GM21447 (cell line): ENCODE results near the gene ATP6V1E1.
"Not testable (repeated sequence)": the region's sequence is repeated elsewhere in the genome, so short reads cannot be mapped to it uniquely, and the experiment has no call there.

ENCODE experiments used
- ATAC-seq: cut with Tn5 transposase; IDR thresholded peaks from one replicate; pipeline ENCODE4 v1.9.1; 2021; ENCODE audit not compliant: unreplicated experiment

ATP6V1E1 gene

DNA sequence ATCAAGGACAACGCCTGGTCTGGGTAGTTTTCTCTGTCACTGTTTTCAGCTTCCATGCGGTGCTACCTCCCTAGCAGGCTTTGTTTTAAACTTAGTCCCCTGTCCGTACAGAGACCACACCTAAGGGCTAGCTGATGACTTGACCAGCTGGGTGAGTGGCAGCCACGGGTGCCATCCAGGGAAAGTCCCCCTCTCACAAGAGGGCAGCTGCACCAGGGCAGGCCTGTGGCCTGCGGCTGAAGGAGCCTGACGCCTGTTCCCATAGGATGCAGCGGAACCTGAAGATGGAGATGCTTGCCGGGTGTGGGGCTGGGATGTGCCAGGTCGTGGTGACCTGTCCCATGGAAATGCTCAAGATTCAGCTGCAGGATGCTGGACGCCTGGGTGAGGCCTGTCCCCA, 45.4 kb downstream of the ATP6V1E1 start:
- ATAC-seq = no peak

GRCh38 chr22:17581631-17582030, 46.9 kb downstream of the ATP6V1E1 start:
- ATAC-seq = no peak

DNA sequence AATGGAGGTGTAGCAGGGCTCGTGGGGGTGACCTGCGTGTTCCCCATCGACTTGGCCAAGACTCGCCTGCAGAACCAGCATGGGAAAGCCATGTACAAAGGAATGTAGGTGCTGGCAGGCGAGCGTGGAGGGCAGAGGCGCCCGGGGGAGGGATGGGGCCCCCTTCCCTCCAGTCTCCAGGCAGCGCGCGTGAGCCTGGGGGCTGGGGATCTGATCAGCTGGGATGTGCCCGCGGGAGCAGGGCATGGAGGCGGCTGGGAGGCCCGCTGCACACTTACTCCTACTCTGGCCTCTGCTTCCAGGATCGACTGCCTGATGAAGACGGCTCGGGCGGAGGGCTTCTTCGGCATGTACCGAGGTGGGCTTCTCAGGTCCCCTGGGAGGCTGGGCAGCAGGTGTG, 47.5 kb downstream of the ATP6V1E1 start:
- no peak for ATAC-seq

DNA sequence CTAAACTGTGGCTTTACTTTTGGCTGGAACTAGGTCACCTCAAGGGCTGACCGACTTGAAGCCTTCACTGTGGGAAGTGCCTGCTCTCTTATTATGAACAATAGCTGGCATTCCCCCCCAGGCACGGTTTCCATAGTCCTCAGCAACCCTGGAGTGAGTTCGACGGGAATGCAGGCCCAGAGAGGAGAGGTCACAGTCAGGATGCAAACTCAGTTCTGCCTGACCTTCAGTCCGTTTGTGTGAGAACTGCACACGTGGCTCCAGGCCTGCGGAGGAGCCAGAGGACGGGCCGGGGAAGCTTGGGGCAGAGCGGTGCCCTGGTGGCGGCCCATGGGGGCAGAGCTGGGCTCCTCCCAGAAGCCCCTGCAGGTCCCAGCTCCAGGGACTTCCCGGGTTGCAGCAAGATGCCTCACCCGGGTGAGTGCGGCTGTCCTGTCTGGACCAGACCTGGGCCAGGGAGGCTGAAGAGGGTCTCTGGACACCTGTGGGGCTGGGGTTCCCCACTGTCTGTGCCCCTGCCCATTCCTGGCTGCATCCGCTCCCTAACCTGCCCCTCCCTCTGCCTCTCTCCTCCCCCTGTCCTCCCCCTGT, 48.0 kb downstream of the ATP6V1E1 start:
- no peak for ATAC-seq

GRCh38 chr22:17579535-17579981, 49.0 kb downstream of the ATP6V1E1 start:
- no peak for ATAC-seq

GRCh38 chr22:17578136-17578754, 50.3 kb downstream of the ATP6V1E1 start:
- ATAC-seq = no peak

DNA sequence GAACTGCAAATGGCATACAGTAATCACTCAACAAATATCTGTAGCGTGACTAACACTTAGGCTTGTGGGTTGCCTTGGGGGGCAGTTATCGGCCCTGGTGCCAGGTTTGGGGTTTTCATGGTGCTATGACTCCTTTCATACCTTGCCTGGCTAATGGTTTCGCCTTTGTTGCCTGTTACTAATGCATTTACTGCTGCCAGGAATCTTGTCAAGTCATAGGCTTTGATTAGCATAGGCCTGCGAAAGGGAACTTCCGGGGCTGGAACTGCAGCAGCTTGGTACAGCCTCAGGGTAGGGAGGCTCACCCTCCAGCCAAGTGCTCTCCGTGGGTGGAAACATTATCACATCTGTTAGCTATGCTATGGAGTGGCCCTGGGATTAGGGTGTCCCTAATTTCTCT, 52.1 kb downstream of the ATP6V1E1 start:
- ATAC-seq = no peak

DNA sequence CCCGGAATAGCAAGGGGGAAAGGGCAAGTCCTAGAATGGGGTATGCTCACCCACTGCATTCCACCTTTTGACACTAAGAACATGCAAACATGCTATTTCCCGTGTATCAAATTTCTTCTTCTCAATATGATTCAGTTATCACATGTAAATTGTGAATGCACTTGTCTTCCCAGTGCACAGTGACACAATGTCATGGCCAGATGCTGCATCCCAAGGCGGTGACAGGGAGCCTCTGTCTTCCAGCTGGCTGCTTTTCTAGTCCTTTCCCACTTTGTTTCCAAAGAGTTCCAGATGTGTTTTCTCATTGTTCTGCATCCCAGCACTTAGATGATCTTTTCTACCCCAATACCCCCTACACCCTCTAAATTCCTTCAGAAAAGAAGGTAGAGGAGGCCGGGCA, 52.9 kb downstream of the ATP6V1E1 start:
- no peak for ATAC-seq

DNA sequence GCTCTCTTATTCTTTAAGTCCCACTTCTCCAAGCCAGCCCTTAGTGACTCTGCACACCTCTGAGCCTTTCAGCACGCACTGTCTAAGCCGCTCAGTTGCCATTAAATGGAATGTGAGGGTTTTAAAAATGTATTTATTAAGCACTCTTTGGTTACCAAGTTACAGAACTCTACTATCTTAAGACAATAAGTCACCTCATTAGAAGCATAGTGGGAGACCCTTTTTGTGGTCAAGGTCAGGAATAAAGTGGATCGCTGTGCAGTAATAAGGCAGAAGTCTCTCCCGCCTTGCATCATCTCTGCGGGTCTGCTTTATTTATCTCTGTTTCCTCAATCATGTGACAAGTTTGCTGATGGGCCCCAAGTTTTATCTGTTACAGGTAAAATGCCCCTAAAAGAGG, 53.4 kb downstream of the ATP6V1E1 start:
- ATAC-seq = no peak

- no peak for ATAC-seq
Measured at GRCh38 chr22:17570851-17571631, 57.5 kb downstream of the ATP6V1E1 start.

DNA sequence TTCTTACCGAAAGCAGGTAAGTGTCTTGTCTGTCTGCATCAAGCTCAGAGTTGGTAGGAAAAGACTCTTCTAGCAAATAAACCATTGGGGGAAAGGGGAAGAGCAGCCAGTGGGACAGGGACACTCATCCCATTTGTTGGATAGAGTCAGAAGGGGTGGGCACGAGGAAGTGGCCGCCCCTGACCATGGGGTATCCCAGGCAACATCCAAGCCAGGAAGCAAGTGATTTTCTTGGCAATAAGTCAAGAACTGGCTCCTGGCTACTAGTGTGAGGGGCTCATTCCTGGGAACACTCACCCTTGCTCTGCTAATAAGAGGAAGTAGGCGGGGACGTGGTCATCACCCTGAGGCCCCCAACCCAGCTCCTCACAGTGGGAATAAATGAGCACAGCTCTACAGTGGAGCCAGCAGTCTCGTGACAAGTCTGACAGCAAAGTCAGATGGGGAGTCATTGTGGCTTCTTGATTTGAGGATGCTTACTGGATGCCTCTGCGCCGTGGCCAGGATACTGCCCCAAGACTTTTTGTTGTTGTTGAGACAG, 58.5 kb downstream of the ATP6V1E1 start:
- no peak for ATAC-seq

DNA sequence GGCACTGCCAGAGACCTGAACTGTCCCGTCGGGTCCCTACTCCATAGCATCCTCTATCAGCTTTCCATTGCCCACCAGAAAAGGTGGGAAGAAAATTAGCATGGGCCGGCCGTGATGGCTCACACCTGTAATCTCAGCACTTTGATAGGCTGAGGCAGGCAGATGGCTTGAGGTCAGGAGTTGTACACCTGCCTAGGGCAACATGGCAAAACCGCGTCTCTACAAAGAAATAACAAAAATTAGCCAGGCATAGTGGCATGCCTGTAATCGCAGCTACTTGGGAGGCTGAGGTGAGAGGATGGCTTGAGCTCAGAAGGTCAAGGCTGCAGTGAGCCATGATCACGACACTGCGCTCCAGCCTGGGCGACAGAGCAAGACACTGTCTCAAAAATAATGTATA, 61.8 kb downstream of the ATP6V1E1 start:
- ATAC-seq = no peak

- ATAC-seq = not testable (repeated sequence)
Measured at GRCh38 chr22:17566016-17566687, 62.4 kb downstream of the ATP6V1E1 start.

- ATAC-seq = no peak
Measured at GRCh38 chr22:17563936-17564391, 64.6 kb downstream of the ATP6V1E1 start.

DNA sequence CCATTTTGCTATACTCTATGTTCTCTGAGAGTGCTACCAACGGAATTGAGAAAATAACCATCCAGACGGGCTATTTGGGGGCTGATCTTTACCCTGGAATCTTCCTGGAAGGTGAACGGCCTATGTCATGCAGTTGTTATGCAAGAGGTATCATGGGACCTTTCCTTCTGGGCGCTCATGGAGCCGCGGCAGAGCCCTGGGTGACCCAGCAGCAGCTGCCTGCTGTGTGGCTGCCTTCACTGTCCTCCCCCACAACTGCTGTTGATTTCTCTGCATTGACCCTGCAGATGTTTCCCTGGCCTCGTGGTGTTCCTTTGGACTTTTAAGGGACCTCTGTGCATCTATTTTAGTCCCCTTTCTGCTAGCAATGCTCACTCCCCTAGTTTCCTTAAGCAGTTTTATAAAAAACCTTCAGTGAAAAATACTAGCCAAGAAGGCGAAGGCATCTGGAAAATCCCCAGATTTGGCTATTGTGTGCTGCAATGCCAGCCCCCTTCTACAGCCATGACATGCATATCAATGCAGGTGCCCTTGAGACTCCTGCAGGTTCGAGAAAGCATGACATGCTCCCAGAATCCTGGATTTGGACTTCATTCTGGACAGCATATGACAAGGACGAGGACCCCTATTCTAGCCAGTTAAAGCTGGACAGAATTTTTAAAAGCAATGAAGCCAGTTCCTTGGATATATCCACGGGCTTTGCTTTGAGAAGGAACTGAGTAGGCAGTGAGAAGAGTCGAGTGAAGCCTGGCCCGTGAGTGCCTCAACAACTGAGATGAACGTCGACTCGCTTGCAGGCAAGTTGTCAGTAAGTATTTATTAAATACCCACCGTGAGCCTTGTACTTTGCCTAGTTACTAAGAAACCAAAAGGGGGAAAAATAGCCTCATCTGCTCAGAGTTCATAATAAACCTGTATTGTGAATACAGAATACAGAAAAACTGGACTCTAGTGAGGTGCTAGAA, 65.4 kb downstream of the ATP6V1E1 start, which contains the start of gene SLC25A18:
SLC25A18 (plus strand) TSS at position 593 of the 965 bp plus-strand sequence. CDS start 16,447 bp downstream, outside the sequence.
- ATAC-seq = no peak

GRCh38 chr22:17559188-17559587, 69.4 kb downstream of the ATP6V1E1 start:
- no peak for ATAC-seq

- ATAC-seq = no peak
Measured at GRCh38 chr22:17554814-17555213, 73.7 kb downstream of the ATP6V1E1 start.

GRCh38 chr22:17552737-17553136, 75.8 kb downstream of the ATP6V1E1 start:
- ATAC-seq = no peak

DNA sequence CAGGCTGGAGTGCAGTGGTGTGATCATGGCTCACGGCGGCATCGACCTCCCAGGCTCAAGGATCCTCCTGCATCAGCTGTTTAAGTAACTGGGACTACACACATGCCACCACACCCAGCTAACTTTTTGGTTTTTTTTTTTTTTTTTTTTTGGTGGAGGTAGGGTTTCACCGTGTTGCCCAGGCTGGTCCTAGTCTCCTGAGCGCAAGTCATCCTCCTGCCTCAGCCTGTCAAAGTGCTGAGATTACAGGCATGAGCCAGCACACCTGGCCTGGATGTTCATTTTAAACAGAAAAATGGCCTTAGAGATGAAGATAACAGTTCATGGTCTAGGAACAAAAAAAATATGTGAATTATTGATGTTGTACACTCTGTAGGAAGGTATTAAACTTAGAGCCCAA, 78.9 kb downstream of the ATP6V1E1 start:
- no peak for ATAC-seq

DNA sequence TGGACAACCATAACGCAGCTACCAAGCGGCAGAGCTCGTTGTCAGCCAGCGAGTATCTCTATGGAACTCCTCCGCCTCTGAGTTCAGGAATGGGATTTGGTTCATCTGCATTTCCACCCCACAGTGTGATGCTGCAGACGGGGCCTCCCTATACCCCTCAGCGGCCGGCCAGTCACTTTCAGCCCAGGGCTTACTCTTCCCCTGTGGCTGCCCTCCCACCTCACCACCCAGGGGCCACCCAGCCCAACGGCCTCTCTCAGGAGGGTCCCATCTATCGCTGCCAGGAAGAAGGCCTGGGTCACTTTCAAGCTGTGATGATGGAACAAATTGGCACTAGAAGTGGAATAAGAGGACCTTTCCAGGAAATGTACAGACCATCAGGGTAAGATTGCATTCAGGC, 79.4 kb downstream of the ATP6V1E1 start:
- no peak for ATAC-seq
